Loucy (cell line): ENCODE results near the gene CDCP1.

Experiments
- CTCF ChIP-seq: fragments of 200-600 bp; sonication (generic); conservative IDR thresholded peaks from 2 replicates; pipeline ENCODE4 v1.5.1; 2014; ENCODE audit warnings: mild to moderate bottlenecking, antibody characterized with exemption, low read length
- EZH2phosphoT487 ChIP-seq: fragments of 200-600 bp; IDR thresholded peaks from 2 replicates; pipeline ENCODE4 v1.6.1; 2018; ENCODE audit warnings: antibody characterized with exemption, mild to moderate bottlenecking, moderate library complexity, borderline replicate concordance

- TF ChIP-seq CTCF (no peak), EZH2phosphoT487 (no peak)
These were observed 22.5 kb downstream of the CDCP1 start for GRCh38 chr3:45123581-45124269.
